ENCODE results near the gene LY9.

- TF ChIP-seq POLR2A (IDR thresholded peaks at IDR 0.05) (no peak), CTCF (IDR thresholded peaks at IDR 0.05) (no peak), EP300 (IDR thresholded peaks at IDR 0.05) (no peak)
These were observed 32.0 kb upstream of the LY9 start for GRCh38 chr1:160763993-160764392.

All from ovary (tissue), 3 donors.